Fibroblast of villous mesenchyme (primary cell): Measurements from ENCODE around the gene PPP1R2B. TPM values are rescaled to one million over a fixed set of nuclear protein-coding genes. Genes with fewer than 3 reads are reported as not detected.

Experiments
- DNase-seq: peaks from one replicate; pipeline ENCODE4 v3.0.0-alpha.2; 2010; ENCODE audit warnings: low read depth
- H3K4me3 ChIP-seq: 2 replicates; pipeline ENCODE4 v1.5.1; 2011; ENCODE audit warnings: low read depth, mild to moderate bottlenecking, low read length
- total RNA-seq: library from RNA; depleted of rRNA; stranded (reverse); fragments of >200 nt; gene quantifications from 2 replicates; pipeline ENCODE4 v1.2.3, GENCODE V29; 2012
- TF ChIP-seq, protein P1 (sequence below): IDR thresholded peaks from 2 replicates; pipeline ENCODE4 v1.5.1; 2012; ENCODE audit warnings: low read depth, mild to moderate bottlenecking, low read length; ENCODE audit not compliant: insufficient read depth

The PPP1R2B gene
- total RNA-seq, 1 donor = under 0.01 TPM

DNA sequence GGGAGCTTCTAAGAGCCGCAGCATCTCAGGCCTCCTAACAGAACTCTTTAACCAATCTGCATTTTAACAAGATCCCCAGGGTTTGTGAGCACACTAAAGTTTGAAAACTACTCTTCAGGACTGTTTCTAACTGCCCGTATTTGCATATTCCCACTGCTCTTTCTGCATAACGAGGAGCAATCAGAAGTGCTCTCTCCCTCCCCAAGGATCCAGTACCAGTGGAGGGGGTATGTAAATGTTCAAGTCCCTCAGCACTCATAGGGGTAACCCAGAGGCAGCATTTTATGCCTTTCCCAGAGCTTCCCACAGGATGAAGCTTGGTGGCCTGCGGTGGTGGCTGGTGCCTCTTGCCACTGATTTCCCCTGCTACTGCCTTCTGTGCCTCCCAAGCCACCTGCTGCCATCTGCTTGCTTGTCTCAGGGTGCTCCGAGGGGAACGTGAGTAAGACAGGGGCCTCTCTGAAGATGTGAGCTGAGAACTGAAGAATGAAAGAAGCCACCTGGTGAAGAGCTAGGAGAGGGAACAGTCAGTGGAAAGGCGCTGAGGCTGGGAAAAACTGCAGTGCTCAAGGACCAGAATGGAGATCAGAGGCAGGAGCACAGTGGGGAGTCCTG is 30.0 kb upstream of the PPP1R2B start:
- TF ChIP-seq, protein P1, sequence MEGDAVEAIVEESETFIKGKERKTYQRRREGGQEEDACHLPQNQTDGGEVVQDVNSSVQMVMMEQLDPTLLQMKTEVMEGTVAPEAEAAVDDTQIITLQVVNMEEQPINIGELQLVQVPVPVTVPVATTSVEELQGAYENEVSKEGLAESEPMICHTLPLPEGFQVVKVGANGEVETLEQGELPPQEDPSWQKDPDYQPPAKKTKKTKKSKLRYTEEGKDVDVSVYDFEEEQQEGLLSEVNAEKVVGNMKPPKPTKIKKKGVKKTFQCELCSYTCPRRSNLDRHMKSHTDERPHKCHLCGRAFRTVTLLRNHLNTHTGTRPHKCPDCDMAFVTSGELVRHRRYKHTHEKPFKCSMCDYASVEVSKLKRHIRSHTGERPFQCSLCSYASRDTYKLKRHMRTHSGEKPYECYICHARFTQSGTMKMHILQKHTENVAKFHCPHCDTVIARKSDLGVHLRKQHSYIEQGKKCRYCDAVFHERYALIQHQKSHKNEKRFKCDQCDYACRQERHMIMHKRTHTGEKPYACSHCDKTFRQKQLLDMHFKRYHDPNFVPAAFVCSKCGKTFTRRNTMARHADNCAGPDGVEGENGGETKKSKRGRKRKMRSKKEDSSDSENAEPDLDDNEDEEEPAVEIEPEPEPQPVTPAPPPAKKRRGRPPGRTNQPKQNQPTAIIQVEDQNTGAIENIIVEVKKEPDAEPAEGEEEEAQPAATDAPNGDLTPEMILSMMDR = no peak
- no peak overlapping the region for H3K4me3 ChIP-seq
- DNase-seq = no peak

DNA sequence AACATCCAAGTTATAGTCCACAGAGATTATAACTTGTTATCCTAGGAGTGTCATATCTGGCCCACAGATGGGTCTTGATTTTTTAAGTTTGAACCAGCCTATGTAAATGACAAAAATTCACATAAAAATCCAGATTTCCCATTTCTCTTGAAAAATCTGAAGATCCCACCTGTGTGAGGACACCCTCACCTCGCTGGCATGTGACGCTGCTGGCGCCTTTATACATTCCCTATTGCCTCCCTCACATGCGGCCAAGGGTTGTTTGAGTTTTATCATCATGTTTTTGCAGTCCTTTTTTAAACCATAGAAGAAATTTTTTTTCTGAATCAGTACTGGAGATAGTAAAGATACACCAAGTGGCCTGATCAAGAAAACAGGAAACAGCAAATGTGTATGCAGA is 25.9 kb upstream of the PPP1R2B start:
- H3K4me3 ChIP-seq = no peak overlapping the region
- TF ChIP-seq, protein P1 = no peak
- no peak for DNase-seq

DNA sequence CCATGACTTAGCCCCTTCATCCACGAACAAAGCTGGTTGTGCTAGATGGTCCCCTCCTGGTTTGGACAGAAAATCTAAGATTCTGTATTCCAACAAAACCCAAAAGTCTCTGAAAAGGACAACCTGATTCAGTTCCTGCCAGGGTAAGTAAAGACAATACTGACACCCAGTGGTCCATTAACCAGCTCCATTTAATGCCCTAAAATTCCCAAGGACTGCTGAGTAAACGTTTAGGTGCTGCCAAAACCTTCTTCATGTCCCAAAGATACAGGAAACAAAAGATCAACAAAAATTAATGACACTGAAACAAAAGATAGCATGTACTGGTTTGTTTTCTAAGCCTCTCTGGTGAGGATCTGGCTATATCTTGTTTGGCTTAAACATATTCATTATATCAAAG is 25.3 kb upstream of the PPP1R2B start:
- DNase-seq = peak; percentile 20
- TF ChIP-seq, protein P1 = no peak
- H3K4me3 ChIP-seq = no peak overlapping the region

DNA sequence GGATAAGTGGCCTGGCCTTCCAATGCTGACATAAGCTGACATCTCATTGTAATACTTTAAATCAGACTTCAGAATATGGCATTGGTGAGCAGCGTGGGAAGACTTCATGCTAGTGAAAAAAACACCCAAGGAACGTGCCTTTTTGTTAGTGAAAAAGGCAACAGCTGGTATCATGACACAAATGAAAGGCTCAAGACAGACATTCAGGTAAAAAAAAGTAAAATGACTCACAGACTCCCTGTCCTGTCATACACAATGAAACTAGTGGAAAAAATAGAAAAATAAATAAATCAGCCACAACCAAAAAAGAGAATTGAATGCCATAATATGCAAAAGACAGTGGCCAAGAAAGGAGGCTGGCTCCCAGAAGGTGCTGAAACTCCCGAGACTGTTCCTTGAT is 24.4 kb upstream of the PPP1R2B start:
- TF ChIP-seq, protein P1 = no peak
- H3K4me3 ChIP-seq = no peak overlapping the region
- no peak for DNase-seq

DNA sequence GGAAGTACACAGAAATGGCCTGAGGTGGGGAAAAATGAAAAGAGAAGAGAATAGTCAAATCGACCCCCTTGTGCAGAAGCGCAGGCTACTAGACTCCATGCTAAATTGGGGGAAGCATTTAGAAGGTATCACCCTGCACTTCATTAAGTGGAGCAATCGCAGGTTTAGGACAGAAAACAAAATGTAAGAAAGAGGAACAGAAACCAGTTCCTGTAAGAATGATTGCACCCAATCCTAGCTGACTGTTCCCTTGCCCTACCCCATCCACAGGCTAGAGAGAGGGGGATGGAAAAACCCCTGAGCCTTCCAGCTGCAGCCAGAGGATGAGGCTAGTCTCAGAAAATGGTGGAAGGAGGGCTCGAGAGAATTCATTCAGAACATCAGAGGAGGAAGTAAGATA is 23.9 kb upstream of the PPP1R2B start:
- no peak for DNase-seq
- TF ChIP-seq, protein P1 = no peak

DNA sequence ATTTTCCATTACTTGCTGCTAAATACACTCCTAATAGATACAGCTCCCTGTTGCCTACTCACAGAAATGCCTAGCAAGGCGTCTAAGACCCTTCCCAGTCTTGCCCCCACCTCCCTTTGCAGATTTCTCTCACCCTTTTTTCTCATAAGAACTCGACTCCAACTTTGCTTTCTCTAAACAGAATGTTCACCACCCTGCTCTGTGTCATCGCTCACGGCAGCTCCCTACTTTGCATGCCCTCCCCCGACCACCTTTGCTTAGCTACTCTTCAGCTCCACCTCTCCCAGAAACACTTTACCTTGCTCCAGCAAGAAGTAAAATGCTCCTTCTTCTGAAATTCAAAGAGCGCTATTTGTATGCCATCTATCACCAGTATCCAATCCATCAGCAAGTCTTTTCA is 15.2 kb upstream of the PPP1R2B start:
- TF ChIP-seq, protein P1 = no peak

More for the DNA sequence above, 23.9 kb upstream of the PPP1R2B start:
- H3K4me3 ChIP-seq = no peak overlapping the region

DNA sequence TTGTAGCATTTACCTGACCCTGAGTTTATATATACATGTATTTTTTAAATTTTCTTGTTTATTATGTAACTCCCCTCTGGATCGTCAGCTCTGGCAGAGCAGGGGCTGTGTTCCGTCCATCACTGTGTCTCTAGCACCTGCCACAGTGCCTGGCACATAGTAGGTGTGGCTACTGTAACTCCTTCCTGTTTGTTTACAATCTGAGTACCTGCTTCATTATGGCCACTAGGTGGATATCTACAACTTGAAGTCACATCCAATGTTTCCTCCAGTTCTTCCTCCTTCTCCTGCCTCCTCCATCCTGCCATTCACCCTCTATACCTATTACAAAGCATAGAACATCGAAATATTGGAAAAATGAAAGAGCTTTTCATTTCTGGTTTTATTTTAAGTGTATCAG is 14.2 kb upstream of the PPP1R2B start:
- no peak overlapping the region for H3K4me3 ChIP-seq
- TF ChIP-seq, protein P1 = no peak
- DNase-seq = no peak

More for the DNA sequence above, 15.2 kb upstream of the PPP1R2B start:
- no peak for DNase-seq
- H3K4me3 ChIP-seq = no peak overlapping the region
